Fibroblast of the aortic adventitia (primary cell): ENCODE measurements around the gene NLRP4. TPM values are rescaled to one million over a fixed set of nuclear protein-coding genes. Genes with fewer than 3 reads are reported as not detected.

ENCODE experiments used
- DNase-seq: peaks from one replicate; pipeline ENCODE4 v3.0.0-alpha.2; 2010; ENCODE audit warnings: low read depth
- H3K4me3 ChIP-seq: 2 replicates; pipeline ENCODE4 v1.5.1; 2011; ENCODE audit warnings: low read depth, mild to moderate bottlenecking, control low read depth, low read length, moderate library complexity
- total RNA-seq: library from RNA; depleted of rRNA; stranded (reverse); fragments of >200 nt; gene quantifications from 2 replicates; pipeline ENCODE4 v1.2.3, GENCODE V29; 2012; ENCODE audit warnings: low replicate concordance
- TF ChIP-seq, protein P1 (sequence below): IDR thresholded peaks from 2 replicates; pipeline ENCODE4 v1.5.1; 2011; ENCODE audit warnings: mild to moderate bottlenecking, low read length, control low read depth, inconsistent platforms; ENCODE audit not compliant: insufficient read depth

Gene NLRP4
- total RNA-seq, 1 donor = not detected

DNA sequence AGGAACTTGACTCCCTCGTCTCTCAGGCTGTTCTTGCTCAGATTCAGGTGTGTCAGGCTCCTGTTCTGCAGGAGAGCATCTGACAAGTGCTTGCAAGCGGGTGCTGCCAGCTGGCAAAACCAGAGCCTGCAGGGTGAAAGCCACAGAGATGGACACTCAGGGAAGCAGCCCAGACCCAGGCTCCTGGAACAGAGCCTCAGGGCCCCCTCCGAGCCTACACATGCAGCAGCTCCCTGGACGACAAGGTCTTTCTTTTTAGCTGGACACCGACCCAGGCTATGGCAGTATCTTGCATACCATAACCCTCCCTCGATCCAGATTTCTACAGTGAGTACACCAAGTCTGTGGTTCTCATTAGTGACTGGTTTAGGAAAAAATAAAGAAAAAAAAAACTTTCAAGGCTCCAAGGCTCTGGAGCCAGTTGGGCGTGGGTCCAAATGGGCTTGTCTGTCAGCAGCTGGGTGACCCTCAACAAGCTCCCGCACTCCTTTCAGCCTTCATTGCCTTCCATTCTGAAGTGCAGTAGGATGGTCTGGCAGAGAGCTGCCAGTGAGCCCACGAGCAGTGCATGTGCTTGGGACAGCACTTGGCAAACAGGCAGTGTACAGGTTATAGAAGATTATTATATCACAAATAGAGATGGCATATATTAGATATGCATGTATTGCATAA lies 65.9 kb downstream of the NLRP4 start:
- TF ChIP-seq, protein P1, sequence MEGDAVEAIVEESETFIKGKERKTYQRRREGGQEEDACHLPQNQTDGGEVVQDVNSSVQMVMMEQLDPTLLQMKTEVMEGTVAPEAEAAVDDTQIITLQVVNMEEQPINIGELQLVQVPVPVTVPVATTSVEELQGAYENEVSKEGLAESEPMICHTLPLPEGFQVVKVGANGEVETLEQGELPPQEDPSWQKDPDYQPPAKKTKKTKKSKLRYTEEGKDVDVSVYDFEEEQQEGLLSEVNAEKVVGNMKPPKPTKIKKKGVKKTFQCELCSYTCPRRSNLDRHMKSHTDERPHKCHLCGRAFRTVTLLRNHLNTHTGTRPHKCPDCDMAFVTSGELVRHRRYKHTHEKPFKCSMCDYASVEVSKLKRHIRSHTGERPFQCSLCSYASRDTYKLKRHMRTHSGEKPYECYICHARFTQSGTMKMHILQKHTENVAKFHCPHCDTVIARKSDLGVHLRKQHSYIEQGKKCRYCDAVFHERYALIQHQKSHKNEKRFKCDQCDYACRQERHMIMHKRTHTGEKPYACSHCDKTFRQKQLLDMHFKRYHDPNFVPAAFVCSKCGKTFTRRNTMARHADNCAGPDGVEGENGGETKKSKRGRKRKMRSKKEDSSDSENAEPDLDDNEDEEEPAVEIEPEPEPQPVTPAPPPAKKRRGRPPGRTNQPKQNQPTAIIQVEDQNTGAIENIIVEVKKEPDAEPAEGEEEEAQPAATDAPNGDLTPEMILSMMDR = no peak
- no peak for DNase-seq
- H3K4me3 ChIP-seq = no peak overlapping the region

DNA sequence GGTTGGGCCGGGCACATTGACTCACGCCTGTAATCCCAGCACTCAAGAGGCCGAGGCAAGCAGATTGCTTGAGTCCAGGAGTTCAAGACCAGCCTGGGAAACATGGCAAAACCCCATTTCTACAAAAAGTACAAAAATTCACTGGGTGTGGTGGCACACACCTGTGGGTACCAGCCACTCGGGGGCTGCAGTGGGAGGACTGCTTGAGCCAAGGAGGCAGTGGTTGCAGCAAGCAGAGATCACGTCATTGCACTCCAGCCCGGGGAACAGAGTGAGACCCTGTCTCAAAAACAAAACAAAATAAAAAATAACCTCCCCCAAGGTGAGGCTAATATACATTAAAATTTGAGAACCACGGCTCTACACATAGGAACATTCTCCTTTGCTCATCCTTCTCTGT lies 70.9 kb downstream of the NLRP4 start:
- TF ChIP-seq, protein P1 = no peak
- no peak overlapping the region for H3K4me3 ChIP-seq
- no peak for DNase-seq

DNA sequence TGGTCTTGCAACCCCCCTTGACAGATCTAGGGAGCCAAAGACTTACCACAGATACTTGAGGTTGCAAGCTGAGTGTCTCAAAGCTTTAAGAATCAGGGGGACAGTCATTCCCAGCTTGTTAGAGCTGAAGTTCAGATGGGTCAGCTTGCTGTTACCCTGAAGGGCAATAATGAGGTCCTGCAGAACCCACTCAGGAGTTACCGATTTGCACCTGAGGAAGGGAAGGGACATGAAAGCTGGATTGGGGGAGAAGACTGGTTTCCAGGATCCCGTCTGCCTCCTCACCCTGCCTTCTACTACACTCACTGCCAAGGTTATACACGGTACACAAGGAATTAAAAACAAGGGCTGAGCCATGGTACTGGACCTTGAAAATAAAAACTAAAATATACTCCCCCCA lies 71.4 kb downstream of the NLRP4 start:
- H3K4me3 ChIP-seq = no peak overlapping the region
- no peak for DNase-seq
- TF ChIP-seq, protein P1 = no peak

DNA sequence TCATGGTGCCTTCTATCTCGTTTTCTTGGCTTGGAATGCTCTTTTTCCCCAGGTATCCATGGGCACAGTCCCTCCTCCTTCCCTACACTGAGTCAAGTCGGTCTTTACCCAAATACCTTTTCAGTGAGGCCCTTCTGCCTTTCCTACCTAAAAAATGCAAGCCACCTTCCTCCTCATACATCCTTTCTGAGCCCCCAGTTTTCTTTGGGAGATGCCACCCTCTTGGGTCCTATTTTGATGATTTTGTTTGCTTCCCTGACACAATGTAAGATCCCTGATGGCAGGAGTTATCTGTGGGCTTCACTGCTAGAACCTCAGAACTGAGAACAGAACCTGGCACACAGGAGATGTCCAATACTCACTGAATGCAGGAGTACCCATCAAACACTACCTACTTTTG lies 73.5 kb downstream of the NLRP4 start:
- TF ChIP-seq, protein P1 = no peak
- H3K4me3 ChIP-seq = no peak overlapping the region
- DNase-seq = no peak

DNA sequence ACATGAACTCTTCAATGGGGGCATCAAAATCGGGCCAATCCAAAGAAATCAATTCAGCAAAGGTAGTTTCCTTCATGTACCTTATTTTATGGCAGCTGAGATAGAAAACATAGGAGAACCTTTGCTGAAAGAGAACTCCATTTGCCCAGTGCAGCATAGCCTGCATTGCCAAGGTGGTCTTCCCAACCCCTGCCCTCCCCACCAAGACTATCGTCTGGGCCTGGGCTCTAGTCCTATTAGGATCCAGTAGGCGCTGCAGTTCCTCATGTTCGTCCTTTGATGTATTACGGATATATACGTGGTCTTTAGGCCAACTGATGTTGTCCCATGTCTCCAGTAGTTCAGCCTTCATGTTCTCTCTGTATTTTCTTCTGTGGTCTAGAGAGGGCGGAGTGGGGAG lies 76.6 kb downstream of the NLRP4 start:
- H3K4me3 ChIP-seq = no peak overlapping the region
- DNase-seq = no peak
- TF ChIP-seq, protein P1 = no peak

DNA sequence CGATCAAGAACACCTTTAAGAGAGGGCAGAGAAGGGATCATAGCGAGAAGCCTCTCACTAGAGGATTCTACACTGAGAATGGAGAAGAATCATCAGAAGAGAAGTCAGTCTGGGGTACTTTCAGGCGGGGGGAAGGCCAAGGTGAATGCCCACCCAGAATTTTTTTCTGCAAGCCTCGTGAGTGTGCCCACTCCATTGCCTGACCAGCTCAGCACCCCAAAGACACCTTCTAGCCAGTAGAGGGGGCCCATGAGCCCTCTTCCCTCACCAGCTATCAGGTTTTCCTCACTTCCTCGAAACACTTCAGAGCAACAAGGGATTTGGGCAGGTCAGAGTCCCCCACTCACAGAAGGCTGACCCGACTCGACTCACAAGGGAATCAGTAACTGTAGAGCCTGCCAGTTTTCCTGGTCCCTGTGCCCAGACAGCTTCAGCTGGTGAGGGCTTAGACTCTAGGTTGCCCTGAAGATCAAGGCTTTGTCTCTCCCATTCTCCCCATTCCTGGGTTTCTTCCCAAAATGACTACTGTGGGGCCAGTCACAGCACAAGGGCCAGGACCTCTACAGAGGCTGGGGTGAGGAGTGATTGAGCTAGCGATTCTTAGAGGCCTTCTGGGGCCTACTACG lies 77.4 kb downstream of the NLRP4 start:
- no peak overlapping the region for H3K4me3 ChIP-seq
- TF ChIP-seq, protein P1 = no peak
- no peak for DNase-seq
